ENCODE results near the gene PRKCA.

The PRKCA gene

DNA sequence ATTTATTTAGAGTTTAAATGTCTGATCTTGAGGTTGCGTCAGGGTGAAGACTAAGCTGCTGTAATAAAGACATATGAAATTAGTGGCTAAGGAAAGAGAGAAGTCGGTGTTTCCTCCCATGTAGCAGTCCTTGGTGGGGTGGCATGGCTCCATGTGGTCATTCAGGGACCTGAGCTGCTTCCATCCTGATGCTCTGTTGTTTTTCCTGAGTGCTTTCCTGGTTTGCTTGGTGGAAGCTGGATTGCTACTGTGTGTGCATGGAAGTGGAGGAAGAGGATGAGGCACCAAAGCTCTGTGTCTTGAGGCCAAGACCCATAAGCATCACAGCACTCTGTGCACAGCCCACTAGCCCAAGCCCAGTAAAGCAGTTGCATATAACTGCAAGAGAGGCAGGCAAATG is 290.7 kb downstream of the PRKCA start:
- TF ChIP-seq, protein P1, sequence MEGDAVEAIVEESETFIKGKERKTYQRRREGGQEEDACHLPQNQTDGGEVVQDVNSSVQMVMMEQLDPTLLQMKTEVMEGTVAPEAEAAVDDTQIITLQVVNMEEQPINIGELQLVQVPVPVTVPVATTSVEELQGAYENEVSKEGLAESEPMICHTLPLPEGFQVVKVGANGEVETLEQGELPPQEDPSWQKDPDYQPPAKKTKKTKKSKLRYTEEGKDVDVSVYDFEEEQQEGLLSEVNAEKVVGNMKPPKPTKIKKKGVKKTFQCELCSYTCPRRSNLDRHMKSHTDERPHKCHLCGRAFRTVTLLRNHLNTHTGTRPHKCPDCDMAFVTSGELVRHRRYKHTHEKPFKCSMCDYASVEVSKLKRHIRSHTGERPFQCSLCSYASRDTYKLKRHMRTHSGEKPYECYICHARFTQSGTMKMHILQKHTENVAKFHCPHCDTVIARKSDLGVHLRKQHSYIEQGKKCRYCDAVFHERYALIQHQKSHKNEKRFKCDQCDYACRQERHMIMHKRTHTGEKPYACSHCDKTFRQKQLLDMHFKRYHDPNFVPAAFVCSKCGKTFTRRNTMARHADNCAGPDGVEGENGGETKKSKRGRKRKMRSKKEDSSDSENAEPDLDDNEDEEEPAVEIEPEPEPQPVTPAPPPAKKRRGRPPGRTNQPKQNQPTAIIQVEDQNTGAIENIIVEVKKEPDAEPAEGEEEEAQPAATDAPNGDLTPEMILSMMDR (IDR thresholded peaks at IDR 0.05; ENCODE audit: low read depth, low read length) = no peak
- no peak for DNase-seq (ENCODE audit: extremely low read depth, low read depth)

- TF ChIP-seq, protein P1 (IDR thresholded peaks at IDR 0.05; ENCODE audit: low read depth, low read length) = no peak
- DNase-seq (ENCODE audit: extremely low read depth, low read depth) = no peak
These were observed 293.5 kb downstream of the PRKCA start for GRCh38 chr17:66595893-66596292.

GRCh38 chr17:66602659-66603384 is 300.4 kb downstream of the PRKCA start:
- TF ChIP-seq, protein P1 (IDR thresholded peaks at IDR 0.05; ENCODE audit: low read depth, low read length) = no peak
- DNase-seq (ENCODE audit: extremely low read depth, low read depth) = no peak

GRCh38 chr17:66604376-66604775 is 302.0 kb downstream of the PRKCA start:
- no peak for DNase-seq (ENCODE audit: extremely low read depth, low read depth)

GRCh38 chr17:66605541-66605940 is 303.1 kb downstream of the PRKCA start:
- no peak for DNase-seq (ENCODE audit: extremely low read depth, low read depth)
- TF ChIP-seq, protein P1 (IDR thresholded peaks at IDR 0.05; ENCODE audit: low read depth, low read length) = no peak

More at GRCh38 chr17:66604376-66604775, 302.0 kb downstream of the PRKCA start:
- TF ChIP-seq, protein P1 (IDR thresholded peaks at IDR 0.05; ENCODE audit: low read depth, low read length) = no peak

DNA sequence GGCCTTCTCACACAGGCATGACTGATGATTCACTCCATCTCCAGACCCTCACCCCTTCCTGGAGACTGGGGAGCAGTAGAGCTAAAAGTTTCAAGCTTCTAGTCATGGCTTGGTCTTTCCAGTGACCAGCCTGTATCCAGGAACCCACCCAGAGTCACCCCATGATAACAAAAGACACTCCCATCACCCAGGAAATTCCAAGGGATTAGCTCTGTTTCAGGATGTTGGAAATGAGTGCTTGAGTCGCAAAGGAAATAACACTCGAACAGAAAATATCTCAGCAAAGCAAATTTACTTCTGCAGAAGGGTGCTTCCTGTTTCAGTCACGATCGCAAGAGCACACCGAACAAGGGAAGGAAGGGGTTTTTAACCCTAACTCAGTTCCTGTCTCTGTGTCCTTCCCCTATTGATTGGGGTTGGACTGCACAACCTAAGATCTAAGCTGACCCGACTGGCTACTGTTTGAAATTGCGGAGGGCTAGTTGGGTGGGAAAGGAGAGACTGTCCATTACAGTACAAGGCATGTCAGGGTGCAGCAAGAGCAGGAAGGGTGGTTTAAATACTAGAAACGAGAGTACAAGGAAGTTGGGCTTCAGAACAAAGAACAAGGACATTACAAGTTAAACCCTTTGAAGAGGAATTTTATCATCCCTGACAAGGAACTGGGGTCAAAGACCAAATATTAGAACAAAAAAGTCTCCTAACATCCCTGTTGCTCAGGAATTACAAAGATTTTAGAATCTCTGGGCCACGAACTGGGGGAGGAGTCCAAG is 308.1 kb downstream of the PRKCA start:
- DNase-seq (ENCODE audit: extremely low read depth, low read depth) = no peak
- TF ChIP-seq, protein P1 (IDR thresholded peaks at IDR 0.05; ENCODE audit: low read depth, low read length) = no peak

DNA sequence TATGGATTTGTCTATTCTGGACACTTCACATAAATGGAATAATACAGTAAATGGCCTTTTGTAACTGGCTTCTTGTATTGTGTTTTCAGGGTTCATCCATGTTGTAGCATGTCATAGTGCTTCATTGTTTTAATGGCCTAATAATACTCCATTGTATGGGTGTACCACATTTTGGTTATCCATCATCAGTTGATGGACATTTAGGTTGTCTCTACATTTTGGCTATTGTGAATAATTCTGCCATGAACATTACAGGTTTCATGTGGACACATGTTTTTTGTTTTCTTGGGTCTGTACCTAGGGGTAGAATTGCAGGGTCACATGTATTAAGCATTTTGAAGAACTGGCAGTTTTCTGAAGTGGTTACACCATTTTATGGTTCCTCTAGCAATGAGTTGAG is 309.0 kb downstream of the PRKCA start:
- TF ChIP-seq, protein P1 (IDR thresholded peaks at IDR 0.05; ENCODE audit: low read depth, low read length) = no peak
- DNase-seq (ENCODE audit: extremely low read depth, low read depth) = no peak

All from AG09319 (cell line).